ENCODE measurements around the gene C22orf31. TPM values are rescaled to one million over a fixed set of nuclear protein-coding genes. Genes with fewer than 3 reads are reported as not detected.
A peak's percentile ranks its signal among the peaks of the same experiment; 100 is the strongest.

The C22orf31 gene
- total RNA-seq, 2 experiments from 2014 or later, result not detected

DNA sequence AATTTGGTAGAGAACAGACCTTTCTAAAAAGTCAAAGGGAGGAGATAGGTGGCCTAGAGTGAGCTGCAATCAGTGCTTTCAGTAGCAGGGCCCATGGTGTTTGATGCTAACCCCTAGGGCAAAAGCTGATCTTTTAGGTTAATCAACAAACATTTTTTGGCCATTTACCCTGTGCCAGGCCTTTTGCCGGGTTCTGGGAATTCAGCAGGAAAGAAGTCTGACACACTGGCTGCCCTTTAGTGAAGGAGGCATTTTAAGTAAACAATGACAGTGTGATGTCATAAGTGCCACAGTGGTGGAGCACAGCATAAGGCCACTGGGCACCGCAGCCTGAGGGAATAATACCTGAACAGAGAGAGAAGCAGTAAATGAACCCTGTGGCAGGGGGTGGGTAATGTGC is 29.0 kb downstream of the C22orf31 start:
- ChIA-PET CTCF (interaction anchor here (2.0 to 4.2 kb wide), 2 partner anchors 8 to 177 kb away, joined by 8 to 17 read pairs; no protein-coding TSS in a partner anchor), POLR2A (no interaction called here)
- intact Hi-C loops (cut with micrococcal nuclease), result no loop called here
- no peak overlapping the region for H3K27ac Mint-ChIP-seq
- H3K4me1 Mint-ChIP-seq (ENCODE audit: low read depth), result peaks cover 20% of the 10 kb centered on the region
- TF ChIP-seq, protein P1, sequence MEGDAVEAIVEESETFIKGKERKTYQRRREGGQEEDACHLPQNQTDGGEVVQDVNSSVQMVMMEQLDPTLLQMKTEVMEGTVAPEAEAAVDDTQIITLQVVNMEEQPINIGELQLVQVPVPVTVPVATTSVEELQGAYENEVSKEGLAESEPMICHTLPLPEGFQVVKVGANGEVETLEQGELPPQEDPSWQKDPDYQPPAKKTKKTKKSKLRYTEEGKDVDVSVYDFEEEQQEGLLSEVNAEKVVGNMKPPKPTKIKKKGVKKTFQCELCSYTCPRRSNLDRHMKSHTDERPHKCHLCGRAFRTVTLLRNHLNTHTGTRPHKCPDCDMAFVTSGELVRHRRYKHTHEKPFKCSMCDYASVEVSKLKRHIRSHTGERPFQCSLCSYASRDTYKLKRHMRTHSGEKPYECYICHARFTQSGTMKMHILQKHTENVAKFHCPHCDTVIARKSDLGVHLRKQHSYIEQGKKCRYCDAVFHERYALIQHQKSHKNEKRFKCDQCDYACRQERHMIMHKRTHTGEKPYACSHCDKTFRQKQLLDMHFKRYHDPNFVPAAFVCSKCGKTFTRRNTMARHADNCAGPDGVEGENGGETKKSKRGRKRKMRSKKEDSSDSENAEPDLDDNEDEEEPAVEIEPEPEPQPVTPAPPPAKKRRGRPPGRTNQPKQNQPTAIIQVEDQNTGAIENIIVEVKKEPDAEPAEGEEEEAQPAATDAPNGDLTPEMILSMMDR (IDR thresholded peaks at IDR 0.05), result no peak
- H3K4me3 Mint-ChIP-seq, result no peak overlapping the region
- H3K36me3 Mint-ChIP-seq (ENCODE audit: low read depth), result no peaks in the 10 kb centered on the region
- no peaks in the 10 kb centered on the region for H3K9me3 Mint-ChIP-seq
- ATAC-seq, result no peak
- peaks cover 40% of the 10 kb centered on the region for H3K27me3 Mint-ChIP-seq
- DNase-seq, result no peak

GRCh38 chr22:29032014-29032475 is 29.6 kb downstream of the C22orf31 start:
- CTCF ChIA-PET, result interaction anchor here (1.3 to 4.2 kb wide), 4 partner anchors 9 to 176 kb away, joined by 3 to 17 read pairs (median 6); no protein-coding TSS in a partner anchor
- Mint-ChIP-seq H3K27me3 (peaks cover 40% of the 10 kb centered on the region), H3K4me3 (no peak overlapping the region), H3K9me3 (no peaks in the 10 kb centered on the region), H3K4me1 (ENCODE audit: low read depth) (peaks cover 20% of the 10 kb centered on the region), H3K36me3 (ENCODE audit: low read depth) (no peaks in the 10 kb centered on the region), H3K27ac (no peak overlapping the region)
- ATAC-seq (no peak), DNase-seq (no peak)
- TF ChIP-seq, protein P1 (IDR thresholded peaks at IDR 0.05), result no peak
- intact Hi-C loops (cut with micrococcal nuclease), result no loop called here
- POLR2A ChIA-PET, result interaction anchor here (0.6 kb wide), 1 partner anchor 285 kb away, joined by 3 read pairs; no protein-coding TSS in a partner anchor

- POLR2A ChIA-PET, result interaction anchor here (0.6 to 0.8 kb wide), 2 partner anchors 123 to 284 kb away, joined by 3 read pairs; no protein-coding TSS in a partner anchor
- TF ChIP-seq, protein P1 (IDR thresholded peaks at IDR 0.05), result no peak
- CTCF ChIA-PET, result interaction anchor here (0.7 to 4.2 kb wide), 9 partner anchors 9 to 202 kb away, joined by 3 to 17 read pairs (median 3); no protein-coding TSS in a partner anchor
Measured at GRCh38 chr22:29031227-29032011, 30.2 kb downstream of the C22orf31 start.

GRCh38 chr22:29030618-29031226 is 30.9 kb downstream of the C22orf31 start:
- ChIA-PET CTCF (interaction anchor here (0.7 to 4.2 kb wide), 8 partner anchors 10 to 202 kb away, joined by 3 to 17 read pairs (median 3); no protein-coding TSS in a partner anchor), POLR2A (interaction anchor here (0.8 kb wide), 1 partner anchor 122 kb away, joined by 3 read pairs; no protein-coding TSS in a partner anchor)
- H3K27ac Mint-ChIP-seq, result no peak overlapping the region
- H3K4me3 Mint-ChIP-seq, result peak overlapping the region; percentile 31
- intact Hi-C loops (cut with micrococcal nuclease), result no loop called here
- no peaks in the 10 kb centered on the region for H3K36me3 Mint-ChIP-seq (ENCODE audit: low read depth)
- H3K4me1 Mint-ChIP-seq (ENCODE audit: low read depth), result peaks cover 20% of the 10 kb centered on the region
- H3K27me3 Mint-ChIP-seq, result peaks cover 45% of the 10 kb centered on the region
- ATAC-seq, result peak; percentile 41
- TF ChIP-seq, protein P1 (IDR thresholded peaks at IDR 0.05), result no peak
- DNase-seq, result peak; percentile 42
- no peaks in the 10 kb centered on the region for H3K9me3 Mint-ChIP-seq

More at GRCh38 chr22:29031227-29032011, 30.2 kb downstream of the C22orf31 start:
- intact Hi-C loops (cut with micrococcal nuclease), result no loop called here
- Mint-ChIP-seq H3K4me1 (ENCODE audit: low read depth) (peaks cover 20% of the 10 kb centered on the region), H3K27me3 (peaks cover 44% of the 10 kb centered on the region), H3K9me3 (no peaks in the 10 kb centered on the region), H3K36me3 (ENCODE audit: low read depth) (no peaks in the 10 kb centered on the region), H3K4me3 (peak overlapping the region; percentile 31), H3K27ac (no peak overlapping the region)
- DNase-seq (peak; percentile 36), ATAC-seq (peak; percentile 71)

Data from activated CD8-positive, alpha-beta T cell treated with anti-CD3 and anti-CD28 coated beads for 36 hours (primary cell).